Measurements from ENCODE around the gene GRIN2A.

DNA sequence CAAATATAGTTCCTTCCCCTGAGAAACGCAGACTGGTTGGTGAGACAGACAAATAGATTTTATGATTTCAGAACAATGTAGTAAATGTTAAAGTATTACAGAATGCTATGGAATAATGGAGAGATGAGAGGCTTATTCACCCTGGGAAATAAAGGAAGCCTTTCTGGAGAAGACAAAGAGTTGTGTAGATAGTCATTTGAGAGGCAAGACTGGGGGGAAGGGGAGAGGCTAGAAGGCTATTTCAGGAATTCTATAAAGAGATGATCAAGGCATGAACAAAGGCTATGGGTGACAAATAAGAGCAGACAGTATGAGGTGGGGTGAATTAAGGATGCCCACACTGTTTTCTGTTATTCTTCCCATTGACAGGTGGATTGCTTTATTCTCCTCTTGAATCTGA lies 211.4 kb downstream of the GRIN2A start:
- TF ChIP-seq, protein P1, sequence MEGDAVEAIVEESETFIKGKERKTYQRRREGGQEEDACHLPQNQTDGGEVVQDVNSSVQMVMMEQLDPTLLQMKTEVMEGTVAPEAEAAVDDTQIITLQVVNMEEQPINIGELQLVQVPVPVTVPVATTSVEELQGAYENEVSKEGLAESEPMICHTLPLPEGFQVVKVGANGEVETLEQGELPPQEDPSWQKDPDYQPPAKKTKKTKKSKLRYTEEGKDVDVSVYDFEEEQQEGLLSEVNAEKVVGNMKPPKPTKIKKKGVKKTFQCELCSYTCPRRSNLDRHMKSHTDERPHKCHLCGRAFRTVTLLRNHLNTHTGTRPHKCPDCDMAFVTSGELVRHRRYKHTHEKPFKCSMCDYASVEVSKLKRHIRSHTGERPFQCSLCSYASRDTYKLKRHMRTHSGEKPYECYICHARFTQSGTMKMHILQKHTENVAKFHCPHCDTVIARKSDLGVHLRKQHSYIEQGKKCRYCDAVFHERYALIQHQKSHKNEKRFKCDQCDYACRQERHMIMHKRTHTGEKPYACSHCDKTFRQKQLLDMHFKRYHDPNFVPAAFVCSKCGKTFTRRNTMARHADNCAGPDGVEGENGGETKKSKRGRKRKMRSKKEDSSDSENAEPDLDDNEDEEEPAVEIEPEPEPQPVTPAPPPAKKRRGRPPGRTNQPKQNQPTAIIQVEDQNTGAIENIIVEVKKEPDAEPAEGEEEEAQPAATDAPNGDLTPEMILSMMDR (IDR thresholded peaks at IDR 0.05) = no peak
- TF ChIP-seq POLR2A (IDR thresholded peaks at IDR 0.05) = no peak
- no peak for TF ChIP-seq POLR2AphosphoS5 (IDR thresholded peaks at IDR 0.05)
- no peak for TF ChIP-seq EP300 (IDR thresholded peaks at IDR 0.05)
